Neuronal stem cell (in vitro differentiated cells): ENCODE data around the gene CCR6.
"Not testable (repeated sequence)": the region's sequence is repeated elsewhere in the genome, so short reads cannot be mapped to it uniquely, and the experiment has no call there.

Experiments
- DNase-seq: peaks from one replicate; pipeline ENCODE4 v3.0.0-alpha.2; 2013; ENCODE audit warnings: low spot score
- H2AFZ ChIP-seq: one replicate; pipeline ENCODE4 v1.6.1; 2013; ENCODE audit warnings: mild to moderate bottlenecking, low read length, inconsistent platforms
- H2AK5ac ChIP-seq: 2 replicates; pipeline ENCODE4 v1.6.1; 2013; ENCODE audit warnings: low read depth, mild to moderate bottlenecking, inconsistent platforms, low read length, moderate library complexity, mixed read lengths
- H2BK120ac ChIP-seq: 2 replicates; pipeline ENCODE4 v1.6.1; 2013; ENCODE audit warnings: low read depth, mild to moderate bottlenecking, inconsistent platforms, low read length, moderate library complexity, mixed read lengths
- H2BK12ac ChIP-seq: one replicate; pipeline ENCODE4 v1.6.1; 2013; ENCODE audit warnings: low read length, inconsistent platforms
- H2BK15ac ChIP-seq: 2 replicates; pipeline ENCODE4 v1.6.1; 2013; ENCODE audit warnings: mild to moderate bottlenecking, low read length, inconsistent platforms, mixed read lengths
- H2BK5ac ChIP-seq: one replicate; pipeline ENCODE4 v1.6.1; 2013; ENCODE audit warnings: inconsistent platforms, mild to moderate bottlenecking, low read length, moderate library complexity
- H3K14ac ChIP-seq: one replicate; pipeline ENCODE4 v1.6.1; 2013; ENCODE audit warnings: low read length, inconsistent platforms
- H3K18ac ChIP-seq: 2 replicates; pipeline ENCODE4 v1.6.1; 2013; ENCODE audit warnings: low read length, inconsistent platforms
- H3K23ac ChIP-seq: 2 replicates; pipeline ENCODE4 v1.6.1; 2013; ENCODE audit warnings: low read depth, mild to moderate bottlenecking, mixed read lengths, low read length, inconsistent platforms; ENCODE audit not compliant: poor library complexity
- H3K27ac ChIP-seq: replicated peaks from 3 replicates; pipeline ENCODE4 v1.5.1; 2013; ENCODE audit warnings: low read length, inconsistent platforms
- H3K27me3 ChIP-seq, 3 experiments: 2 replicates each; pipeline ENCODE4 v1.6.1; 2013; ENCODE audit warnings: low read length in 3 of 3, mild to moderate bottlenecking in 2 of 3, inconsistent platforms in 1 of 3, low read depth in 1 of 3, mixed read lengths in 1 of 3, moderate library complexity in 1 of 3; ENCODE audit not compliant: control insufficient read depth in 3 of 3, insufficient read depth in 3 of 3
- H3K36me3 ChIP-seq, 2 donors: replicated peaks in 1 of 2; 2 replicates each; pipeline ENCODE4 v1.6.1; 2013; ENCODE audit warnings: low read length in 2 of 2; ENCODE audit not compliant: control insufficient read depth in 2 of 2, insufficient read depth in 2 of 2
- H3K4ac ChIP-seq: 2 replicates; pipeline ENCODE4 v1.6.1; 2013; ENCODE audit warnings: inconsistent platforms, mild to moderate bottlenecking, low read length, moderate library complexity
- H3K4me1 ChIP-seq, 2 donors: 1 replicate in 1 of 2; 2 replicates in 1 of 2; pipeline ENCODE4 v1.6.1; 2013; ENCODE audit warnings: low read length in 2 of 2, low read depth in 1 of 2; ENCODE audit not compliant: control insufficient read depth in 2 of 2, insufficient read depth in 1 of 2
- H3K4me2 ChIP-seq: one replicate; pipeline ENCODE4 v1.6.1; 2013; ENCODE audit warnings: mild to moderate bottlenecking, low read length, inconsistent platforms; ENCODE audit not compliant: insufficient read depth, poor library complexity, severe bottlenecking
- H3K4me3 ChIP-seq, 2 donors: 2 replicates each; pipeline ENCODE4 v1.5.1; 2013; ENCODE audit warnings: low read length in 2 of 2, mild to moderate bottlenecking in 2 of 2, inconsistent platforms in 1 of 2, moderate library complexity in 1 of 2
- H3K79me1 ChIP-seq: one replicate; pipeline ENCODE4 v1.6.1; 2013; ENCODE audit warnings: low read depth, mild to moderate bottlenecking, inconsistent platforms, low read length, moderate library complexity
- H3K9ac ChIP-seq: one replicate; pipeline ENCODE4 v1.6.1; 2013; ENCODE audit warnings: mild to moderate bottlenecking, low read depth, low read length, inconsistent platforms; ENCODE audit not compliant: poor library complexity
- H3K9me3 ChIP-seq, 2 donors: replicated peaks in 1 of 2; 2 replicates each; pipeline versions ENCODE3 to v1.6.1; 2013; ENCODE audit warnings: low read length in 2 of 2, mild to moderate bottlenecking in 2 of 2, inconsistent platforms in 1 of 2, low read depth in 1 of 2, mixed read lengths in 1 of 2, moderate library complexity in 1 of 2; ENCODE audit not compliant: control insufficient read depth in 2 of 2, insufficient read depth in 1 of 2
- H4K8ac ChIP-seq: one replicate; pipeline ENCODE4 v1.6.1; 2013; ENCODE audit warnings: low read depth, mild to moderate bottlenecking, inconsistent platforms, low read length, moderate library complexity
- H4K91ac ChIP-seq: one replicate; pipeline ENCODE4 v1.6.1; 2013; ENCODE audit warnings: low read length, low read depth, mild to moderate bottlenecking, inconsistent platforms; ENCODE audit not compliant: poor library complexity
- WGBS, 2 donors: extraction: QIAGEN DNeasy Blood & Tissue Kit; methylation state at CpG; one replicate each; pipeline ENCODE4 v1.1.7; 2013; ENCODE audit warnings: missing lambda C conversion rate in 2 of 2, mixed read lengths in 1 of 2; ENCODE audit not compliant: insufficient read length in 2 of 2, insufficient replicate concordance in 1 of 2; ENCODE audit errors: extremely low coverage in 2 of 2; 5-methylcytosine and 5-hydroxymethylcytosine counted together

The CCR6 gene

DNA sequence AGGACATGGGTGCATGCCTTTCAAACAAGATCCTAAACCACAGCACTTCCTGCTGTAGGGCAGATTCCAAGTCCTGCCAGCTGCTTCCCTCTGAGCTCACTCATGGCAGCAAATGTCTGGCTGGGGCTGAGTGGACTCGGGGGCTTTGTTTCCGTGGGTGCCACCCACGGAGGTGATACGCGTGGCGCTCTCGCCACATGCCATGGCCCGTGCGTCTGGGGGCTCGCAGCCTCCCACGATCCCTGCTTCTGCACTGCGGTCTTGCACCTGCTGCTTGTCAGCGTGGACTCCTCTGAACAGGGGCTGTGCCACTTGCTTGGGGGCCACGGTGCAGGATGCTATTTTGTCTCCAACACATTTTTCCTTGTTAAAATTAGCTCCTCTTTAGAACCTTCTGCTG lies 54.4 kb downstream of the CCR6 start:
- H2BK15ac ChIP-seq, H3K9me3 ChIP-seq, H3K4ac ChIP-seq, H3K23ac ChIP-seq, H3K4me1 ChIP-seq, H3K79me1 ChIP-seq, H2AK5ac ChIP-seq, H3K14ac ChIP-seq, H2BK5ac ChIP-seq, H3K27ac ChIP-seq, H3K36me3 ChIP-seq, H2AFZ ChIP-seq, H3K4me2 ChIP-seq, H3K4me3 ChIP-seq, H2BK120ac ChIP-seq, H3K18ac ChIP-seq, H4K91ac ChIP-seq, H3K9ac ChIP-seq, H2BK12ac ChIP-seq, H3K27me3 ChIP-seq, H4K8ac ChIP-seq, DNase-seq: not testable (repeated sequence)
- WGBS, 2 donors = no CpG with 5 or more reads among the region's 14 CpGs

DNA sequence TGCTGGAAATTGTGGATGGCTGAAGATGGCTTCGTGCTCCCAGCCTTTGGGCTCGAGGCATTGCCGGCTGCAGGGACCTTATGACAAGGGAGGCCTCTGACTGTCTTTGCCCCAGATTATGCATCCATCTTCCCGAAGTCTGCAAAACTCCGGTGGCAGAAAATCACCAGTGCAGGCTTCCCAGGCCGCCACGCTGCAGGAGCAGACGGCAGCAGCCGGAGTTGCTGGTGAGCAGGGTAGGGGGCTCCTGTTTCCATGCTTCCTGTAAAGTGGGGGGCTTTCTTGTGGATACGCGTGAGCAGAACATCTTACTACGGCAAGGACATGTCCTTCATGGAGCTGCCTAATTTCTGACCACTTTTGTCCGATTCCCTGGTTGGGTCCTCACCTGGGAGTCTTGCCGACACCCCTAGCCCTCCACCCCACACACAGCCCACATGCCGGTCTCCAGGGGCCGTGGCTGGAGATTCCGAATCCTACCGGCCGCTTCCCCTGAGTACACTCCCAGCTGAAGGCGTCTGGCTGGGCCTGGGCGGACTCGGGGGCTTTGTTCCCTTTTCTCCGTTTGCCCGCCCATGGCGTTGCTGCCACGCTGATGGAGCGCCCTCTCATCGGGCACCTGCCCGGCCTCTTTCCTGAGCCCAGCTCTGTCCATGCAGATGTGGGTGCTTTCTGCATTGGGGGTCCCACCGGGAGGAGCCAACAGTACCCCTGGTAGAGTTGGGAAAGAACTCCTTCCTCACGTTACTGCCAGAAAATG lies 56.2 kb downstream of the CCR6 start:
- H3K9ac ChIP-seq, H3K23ac ChIP-seq, H3K79me1 ChIP-seq, H3K4me3 ChIP-seq, H2BK12ac ChIP-seq, H3K9me3 ChIP-seq, H3K36me3 ChIP-seq, H2AK5ac ChIP-seq, H4K8ac ChIP-seq, H2BK5ac ChIP-seq, H3K4me2 ChIP-seq, H4K91ac ChIP-seq, H2BK15ac ChIP-seq, H2AFZ ChIP-seq, H3K4me1 ChIP-seq, H3K18ac ChIP-seq, H3K27me3 ChIP-seq, H3K14ac ChIP-seq, H3K27ac ChIP-seq, H3K4ac ChIP-seq, DNase-seq, H2BK120ac ChIP-seq: not testable (repeated sequence)
- no CpG with 5 or more reads among the region's 31 CpGs for WGBS, 2 donors

DNA sequence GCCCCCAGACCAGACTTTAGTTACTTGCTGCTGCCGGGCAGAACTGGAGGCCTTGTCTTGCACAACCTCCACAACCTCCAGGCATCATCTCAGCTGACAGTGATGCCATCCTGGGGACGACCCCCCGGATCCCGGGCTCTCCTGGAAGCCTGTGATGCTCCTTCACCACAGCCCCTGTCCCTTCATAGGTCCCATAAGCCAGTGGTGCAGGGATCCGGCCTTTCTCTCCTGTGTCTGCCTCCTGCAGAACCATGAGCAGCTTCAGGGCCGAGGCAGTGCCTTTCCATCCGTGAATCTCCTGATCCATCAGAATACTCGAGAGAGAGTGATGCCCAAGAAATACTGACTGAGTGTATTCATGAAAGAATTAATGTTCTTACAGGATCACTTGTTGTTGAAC lies 57.2 kb downstream of the CCR6 start:
- H3K4me2 ChIP-seq, H4K91ac ChIP-seq, DNase-seq, H3K79me1 ChIP-seq, H2BK5ac ChIP-seq, H2BK12ac ChIP-seq, H4K8ac ChIP-seq, H3K4me1 ChIP-seq, H3K14ac ChIP-seq, H3K9me3 ChIP-seq, H3K4me3 ChIP-seq, H3K27ac ChIP-seq, H3K36me3 ChIP-seq, H2BK15ac ChIP-seq, H3K4ac ChIP-seq, H3K27me3 ChIP-seq, H2BK120ac ChIP-seq, H3K18ac ChIP-seq, H2AK5ac ChIP-seq, H3K23ac ChIP-seq, H2AFZ ChIP-seq, H3K9ac ChIP-seq: not testable (repeated sequence)
- no CpG with 5 or more reads among the region's 8 CpGs for WGBS, 2 donors

DNA sequence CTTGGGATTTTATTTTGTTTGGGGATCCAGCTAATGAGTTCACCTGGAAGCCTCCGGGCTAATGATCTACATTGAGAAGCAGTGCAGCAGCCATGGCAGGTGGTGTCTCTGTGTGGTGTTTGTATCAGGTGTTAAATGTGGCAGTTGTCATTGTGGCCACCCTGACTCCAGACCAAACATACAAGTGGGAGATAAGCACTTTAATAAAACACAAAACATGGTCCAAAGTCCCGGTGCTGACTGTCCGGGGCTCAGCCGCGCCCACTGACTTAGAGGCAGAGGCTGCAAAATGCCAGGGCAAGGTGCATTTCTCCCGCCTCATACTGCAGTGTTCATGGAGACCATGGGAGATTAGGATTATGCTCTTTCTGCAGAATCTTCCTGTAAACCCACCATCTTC lies 58.5 kb downstream of the CCR6 start:
- H3K23ac ChIP-seq, H3K4me2 ChIP-seq, H3K4me1 ChIP-seq, H3K36me3 ChIP-seq, H3K4ac ChIP-seq, DNase-seq, H3K9me3 ChIP-seq, H3K79me1 ChIP-seq, H2AFZ ChIP-seq, H3K9ac ChIP-seq, H2BK12ac ChIP-seq, H4K8ac ChIP-seq, H2BK15ac ChIP-seq, H2BK5ac ChIP-seq, H4K91ac ChIP-seq, H3K4me3 ChIP-seq, H2AK5ac ChIP-seq, H3K27me3 ChIP-seq, H2BK120ac ChIP-seq, H3K18ac ChIP-seq, H3K27ac ChIP-seq, H3K14ac ChIP-seq: not testable (repeated sequence)
- WGBS, 2 donors = no CpG with 5 or more reads among the region's 6 CpGs
